Right lobe of liver (tissue), 4 donors: ENCODE measurements around the gene TACC3.

Source experiments
- POLR2A ChIP-seq: fragments of 450-650 bp; IDR thresholded peaks from one replicate; pipeline ENCODE4 v1.6.1; 2017; ENCODE audit warnings: antibody characterized with exemption, mild to moderate bottlenecking
- TF ChIP-seq, protein P1 (sequence below), 4 donors: fragments of 200-600 bp in 3 of 4; fragments of 450-650 bp in 1 of 4; IDR thresholded peaks; one replicate each; pipeline versions ENCODE4 v1.5.1 to v1.8.0; 2016 to 2022; ENCODE audit warnings: antibody characterized with exemption in 4 of 4, mild to moderate bottlenecking in 2 of 4
- donor health status: DM: no; HTN: no; CAD: no.
- donor health status: DM: no; HTN: no; CAD: no.
- donor health status: DM: no; HTN: yes; CAD: no.

DNA sequence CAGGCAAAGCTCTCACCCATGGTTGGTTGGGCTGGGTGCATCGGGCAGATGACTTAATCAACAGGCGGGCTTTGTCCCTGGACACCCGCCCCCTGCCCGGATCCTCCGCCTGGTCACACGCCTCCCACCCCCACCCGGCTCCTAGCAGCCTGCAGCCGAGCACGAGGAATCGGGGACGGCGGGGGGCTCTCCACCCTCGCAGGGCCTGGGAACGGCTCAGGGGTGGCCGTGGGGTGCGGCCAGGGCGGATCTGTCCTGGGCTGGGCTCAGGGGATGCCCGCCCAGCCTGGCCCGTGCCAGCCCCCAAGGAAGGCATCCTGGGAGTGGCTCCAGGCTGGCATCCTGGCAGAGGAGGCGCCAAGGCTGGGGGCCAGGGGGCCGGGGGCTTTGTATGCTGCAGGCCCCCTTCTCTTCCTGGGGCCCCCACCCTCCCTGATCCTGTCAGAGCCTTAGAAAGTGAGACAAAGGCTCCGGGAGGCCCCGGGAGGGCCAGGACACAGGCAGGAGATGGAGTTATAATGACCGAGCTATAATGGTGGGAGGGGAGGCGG, 39.3 kb downstream of the TACC3 start:
- TF ChIP-seq POLR2A, result no peak
- TF ChIP-seq, protein P1, sequence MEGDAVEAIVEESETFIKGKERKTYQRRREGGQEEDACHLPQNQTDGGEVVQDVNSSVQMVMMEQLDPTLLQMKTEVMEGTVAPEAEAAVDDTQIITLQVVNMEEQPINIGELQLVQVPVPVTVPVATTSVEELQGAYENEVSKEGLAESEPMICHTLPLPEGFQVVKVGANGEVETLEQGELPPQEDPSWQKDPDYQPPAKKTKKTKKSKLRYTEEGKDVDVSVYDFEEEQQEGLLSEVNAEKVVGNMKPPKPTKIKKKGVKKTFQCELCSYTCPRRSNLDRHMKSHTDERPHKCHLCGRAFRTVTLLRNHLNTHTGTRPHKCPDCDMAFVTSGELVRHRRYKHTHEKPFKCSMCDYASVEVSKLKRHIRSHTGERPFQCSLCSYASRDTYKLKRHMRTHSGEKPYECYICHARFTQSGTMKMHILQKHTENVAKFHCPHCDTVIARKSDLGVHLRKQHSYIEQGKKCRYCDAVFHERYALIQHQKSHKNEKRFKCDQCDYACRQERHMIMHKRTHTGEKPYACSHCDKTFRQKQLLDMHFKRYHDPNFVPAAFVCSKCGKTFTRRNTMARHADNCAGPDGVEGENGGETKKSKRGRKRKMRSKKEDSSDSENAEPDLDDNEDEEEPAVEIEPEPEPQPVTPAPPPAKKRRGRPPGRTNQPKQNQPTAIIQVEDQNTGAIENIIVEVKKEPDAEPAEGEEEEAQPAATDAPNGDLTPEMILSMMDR (IDR thresholded peaks at IDR 0.05), result no peak
